ENCODE measurements around the gene UBTF. TPM values are rescaled to one million over a fixed set of nuclear protein-coding genes. Genes with fewer than 3 reads are reported as not detected.

UBTF gene
- total and polyA plus RNA-seq, 9 of the 15 experiments (the other 6 are each of a cell fraction or from before 2014, with no cell fraction given), result 1.2 to 113 (median 83.6) TPM

DNA sequence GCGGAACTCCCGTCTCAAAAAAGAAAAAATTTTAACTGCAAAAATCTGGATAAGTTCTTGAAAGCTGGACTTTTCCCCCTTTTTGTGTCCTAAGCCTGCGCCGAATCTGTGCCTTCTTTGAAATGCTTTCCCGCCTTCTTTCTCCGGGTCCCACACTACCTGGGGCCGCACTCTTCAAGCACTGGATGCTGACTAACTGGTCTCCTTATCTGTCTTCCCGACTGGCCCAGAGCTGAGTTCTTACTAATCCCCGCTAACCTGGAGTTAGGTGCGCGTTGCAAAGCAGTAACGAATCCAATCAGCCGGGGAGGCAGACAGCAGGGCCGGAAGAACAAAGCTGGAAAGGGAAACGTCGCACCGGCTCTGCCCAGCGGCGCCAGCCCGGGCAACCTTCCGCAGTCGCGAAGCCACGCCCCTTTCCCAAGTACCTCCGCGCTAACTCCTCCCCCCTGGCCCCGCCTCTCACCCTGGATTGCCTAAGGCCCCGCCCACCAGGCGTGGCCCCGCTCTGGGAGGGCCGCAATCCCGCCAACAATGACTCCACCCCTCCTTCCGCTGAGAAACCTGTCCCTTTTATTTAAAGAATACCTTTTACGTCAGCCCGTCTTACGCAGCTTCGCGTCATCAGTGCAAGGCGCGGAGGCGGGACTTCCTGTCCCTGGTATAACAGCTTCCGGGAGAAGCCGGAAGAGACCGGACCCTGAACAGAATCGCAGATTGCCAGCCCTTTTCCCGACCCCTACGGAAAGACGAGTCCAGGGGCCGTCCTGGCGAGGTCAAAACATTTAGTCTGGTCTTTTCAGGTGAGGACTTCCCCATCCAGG, 33.0 kb downstream of the UBTF start, which contains the start of gene TMUB2 (continued):
- no peak for TF ChIP-seq XRCC3 (IDR thresholded peaks at IDR 0.05)
- no peak for TF ChIP-seq RFX1 (IDR thresholded peaks at IDR 0.05)
- TF ChIP-seq HNRNPH1 (optimal IDR thresholded peaks at IDR 0.05; ENCODE audit: low read depth, low read length), result no peak
- peak; percentile 71; the same call in 1 of the 2 replicates for TF ChIP-seq ETV5 (CRISPR knock-in tag; IDR thresholded peaks at IDR 0.05; ENCODE audit: low read depth)
- TF ChIP-seq, protein P1, sequence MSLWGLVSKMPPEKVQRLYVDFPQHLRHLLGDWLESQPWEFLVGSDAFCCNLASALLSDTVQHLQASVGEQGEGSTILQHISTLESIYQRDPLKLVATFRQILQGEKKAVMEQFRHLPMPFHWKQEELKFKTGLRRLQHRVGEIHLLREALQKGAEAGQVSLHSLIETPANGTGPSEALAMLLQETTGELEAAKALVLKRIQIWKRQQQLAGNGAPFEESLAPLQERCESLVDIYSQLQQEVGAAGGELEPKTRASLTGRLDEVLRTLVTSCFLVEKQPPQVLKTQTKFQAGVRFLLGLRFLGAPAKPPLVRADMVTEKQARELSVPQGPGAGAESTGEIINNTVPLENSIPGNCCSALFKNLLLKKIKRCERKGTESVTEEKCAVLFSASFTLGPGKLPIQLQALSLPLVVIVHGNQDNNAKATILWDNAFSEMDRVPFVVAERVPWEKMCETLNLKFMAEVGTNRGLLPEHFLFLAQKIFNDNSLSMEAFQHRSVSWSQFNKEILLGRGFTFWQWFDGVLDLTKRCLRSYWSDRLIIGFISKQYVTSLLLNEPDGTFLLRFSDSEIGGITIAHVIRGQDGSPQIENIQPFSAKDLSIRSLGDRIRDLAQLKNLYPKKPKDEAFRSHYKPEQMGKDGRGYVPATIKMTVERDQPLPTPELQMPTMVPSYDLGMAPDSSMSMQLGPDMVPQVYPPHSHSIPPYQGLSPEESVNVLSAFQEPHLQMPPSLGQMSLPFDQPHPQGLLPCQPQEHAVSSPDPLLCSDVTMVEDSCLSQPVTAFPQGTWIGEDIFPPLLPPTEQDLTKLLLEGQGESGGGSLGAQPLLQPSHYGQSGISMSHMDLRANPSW (CRISPR knock-in tag; IDR thresholded peaks at IDR 0.05), result no peak
- no peak for TF ChIP-seq KAT8 (IDR thresholded peaks at IDR 0.05; ENCODE audit: low read depth)
- TF ChIP-seq SIX5 (IDR thresholded peaks at IDR 0.05; ENCODE audit: borderline replicate concordance in 1 of 2, insufficient read depth in 1 of 2, low read depth in 1 of 2, low read length in 2 of 2), result no peak
- TF ChIP-seq, protein P2, sequence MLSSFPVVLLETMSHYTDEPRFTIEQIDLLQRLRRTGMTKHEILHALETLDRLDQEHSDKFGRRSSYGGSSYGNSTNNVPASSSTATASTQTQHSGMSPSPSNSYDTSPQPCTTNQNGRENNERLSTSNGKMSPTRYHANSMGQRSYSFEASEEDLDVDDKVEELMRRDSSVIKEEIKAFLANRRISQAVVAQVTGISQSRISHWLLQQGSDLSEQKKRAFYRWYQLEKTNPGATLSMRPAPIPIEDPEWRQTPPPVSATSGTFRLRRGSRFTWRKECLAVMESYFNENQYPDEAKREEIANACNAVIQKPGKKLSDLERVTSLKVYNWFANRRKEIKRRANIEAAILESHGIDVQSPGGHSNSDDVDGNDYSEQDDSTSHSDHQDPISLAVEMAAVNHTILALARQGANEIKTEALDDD (IDR thresholded peaks at IDR 0.05), result peak; percentile 85
- TF ChIP-seq NR3C1 (CRISPR knock-in tag; IDR thresholded peaks at IDR 0.05), result no peak
- TF ChIP-seq FOXA1 (IDR thresholded peaks at IDR 0.05; ENCODE audit: borderline replicate concordance), result no peak
- TF ChIP-seq ZNF354B (CRISPR knock-in tag; IDR thresholded peaks at IDR 0.05), result no peak
- TF ChIP-seq KLF1 (tag; IDR thresholded peaks at IDR 0.05), result no peak
- TF ChIP-seq, protein P3, sequence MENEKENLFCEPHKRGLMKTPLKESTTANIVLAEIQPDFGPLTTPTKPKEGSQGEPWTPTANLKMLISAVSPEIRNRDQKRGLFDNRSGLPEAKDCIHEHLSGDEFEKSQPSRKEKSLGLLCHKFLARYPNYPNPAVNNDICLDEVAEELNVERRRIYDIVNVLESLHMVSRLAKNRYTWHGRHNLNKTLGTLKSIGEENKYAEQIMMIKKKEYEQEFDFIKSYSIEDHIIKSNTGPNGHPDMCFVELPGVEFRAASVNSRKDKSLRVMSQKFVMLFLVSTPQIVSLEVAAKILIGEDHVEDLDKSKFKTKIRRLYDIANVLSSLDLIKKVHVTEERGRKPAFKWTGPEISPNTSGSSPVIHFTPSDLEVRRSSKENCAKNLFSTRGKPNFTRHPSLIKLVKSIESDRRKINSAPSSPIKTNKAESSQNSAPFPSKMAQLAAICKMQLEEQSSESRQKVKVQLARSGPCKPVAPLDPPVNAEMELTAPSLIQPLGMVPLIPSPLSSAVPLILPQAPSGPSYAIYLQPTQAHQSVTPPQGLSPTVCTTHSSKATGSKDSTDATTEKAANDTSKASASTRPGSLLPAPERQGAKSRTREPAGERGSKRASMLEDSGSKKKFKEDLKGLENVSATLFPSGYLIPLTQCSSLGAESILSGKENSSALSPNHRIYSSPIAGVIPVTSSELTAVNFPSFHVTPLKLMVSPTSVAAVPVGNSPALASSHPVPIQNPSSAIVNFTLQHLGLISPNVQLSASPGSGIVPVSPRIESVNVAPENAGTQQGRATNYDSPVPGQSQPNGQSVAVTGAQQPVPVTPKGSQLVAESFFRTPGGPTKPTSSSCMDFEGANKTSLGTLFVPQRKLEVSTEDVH (IDR thresholded peaks at IDR 0.05; ENCODE audit: low read depth, partially characterized antibody), result peak; percentile 99
- no peak for TF ChIP-seq NR2F6 (CRISPR knock-in tag; IDR thresholded peaks at IDR 0.05)
- TF ChIP-seq, protein P4, sequence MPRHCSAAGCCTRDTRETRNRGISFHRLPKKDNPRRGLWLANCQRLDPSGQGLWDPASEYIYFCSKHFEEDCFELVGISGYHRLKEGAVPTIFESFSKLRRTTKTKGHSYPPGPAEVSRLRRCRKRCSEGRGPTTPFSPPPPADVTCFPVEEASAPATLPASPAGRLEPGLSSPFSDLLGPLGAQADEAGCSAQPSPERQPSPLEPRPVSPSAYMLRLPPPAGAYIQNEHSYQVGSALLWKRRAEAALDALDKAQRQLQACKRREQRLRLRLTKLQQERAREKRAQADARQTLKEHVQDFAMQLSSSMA (CRISPR knock-in tag; IDR thresholded peaks at IDR 0.05), result no peak
- no peak for TF ChIP-seq CC2D1A (IDR thresholded peaks at IDR 0.05)
- TF ChIP-seq NR2C2 (CRISPR knock-in tag; IDR thresholded peaks at IDR 0.05), result no peak
- TF ChIP-seq NR2C2 (tag; IDR thresholded peaks at IDR 0.05), result peak; percentile 97
- no peak; the same call in 1 of the 2 replicates for TF ChIP-seq MAFK (IDR thresholded peaks at IDR 0.05; ENCODE audit: low read length)
- TF ChIP-seq POLR2G (IDR thresholded peaks at IDR 0.05; ENCODE audit: low read depth, low read length), result peak; percentile 84
- no peak for TF ChIP-seq HNRNPL (IDR thresholded peaks at IDR 0.05; ENCODE audit: low read depth, low read length)
- TF ChIP-seq SMARCE1 (IDR thresholded peaks at IDR 0.05), result peak; percentile 58

Measured in K562 (cell line).